H1 (cell line): ENCODE measurements around the gene SLC30A9. TPM values are rescaled to one million over a fixed set of nuclear protein-coding genes. Genes with fewer than 3 reads are reported as not detected.

Source experiments
- CTCF ChIA-PET: fragments of 300-600 bp; sonication (Branson Sonifier 250); formaldehyde crosslinking; loops from one replicate; lab custom pipeline; 2021; ENCODE audit not compliant: partially characterized antibody; lab: Charles Lee
- POLR2A ChIA-PET: fragments of 300-600 bp; sonication (Branson Sonifier 250); formaldehyde crosslinking; loops from one replicate; lab custom pipeline; 2021; ENCODE audit warnings: inconsistent platforms; ENCODE audit not compliant: partially characterized antibody; lab: Charles Lee
- DNase-seq, 2 experiments: peaks; one replicate each; pipeline versions ENCODE4 v3.0.0 to v3.0.0-alpha.2; 2010 to 2022; ENCODE audit warnings: low spot score in 2 of 2, low read depth in 1 of 2, mixed read lengths in 1 of 2
- FAIRE-seq: peaks from 2 replicates; lab custom pipeline; 2011; peaks lifted over from hg19 to GRCh38; lab: Jason Lieb, UNC
- H2AFZ ChIP-seq: 2 replicates; pipeline ENCODE4 v1.8.1; 2012; ENCODE audit warnings: low read length, inconsistent platforms
- H2AK5ac ChIP-seq: 2 replicates; pipeline ENCODE4 v1.6.1; 2013; ENCODE audit warnings: low read depth, low read length
- H2BK120ac ChIP-seq: replicated peaks from 2 replicates; pipeline ENCODE3; 2013; ENCODE audit warnings: low read depth, low read length, inconsistent platforms
- H2BK12ac ChIP-seq: 2 replicates; pipeline ENCODE4 v1.6.1; 2013; ENCODE audit warnings: low read depth, low read length
- H2BK15ac ChIP-seq: 2 replicates; pipeline ENCODE4 v1.6.1; 2013; ENCODE audit warnings: low read length
- H2BK20ac ChIP-seq: 2 replicates; pipeline ENCODE4 v1.6.1; 2013; ENCODE audit warnings: low read length
- H2BK5ac ChIP-seq: 2 replicates; pipeline ENCODE4 v1.6.1; 2013; ENCODE audit warnings: low read depth, low read length
- H3K14ac ChIP-seq: 2 replicates; pipeline ENCODE4 v1.6.1; 2013; ENCODE audit warnings: inconsistent platforms; ENCODE audit not compliant: insufficient read length
- H3K18ac ChIP-seq: 2 replicates; pipeline ENCODE4 v1.6.1; 2013; ENCODE audit warnings: low read length; ENCODE audit errors: extremely low read depth
- H3K23ac ChIP-seq: 2 replicates; pipeline ENCODE4 v1.6.1; 2013; ENCODE audit warnings: inconsistent platforms; ENCODE audit not compliant: insufficient read length
- H3K23me2 ChIP-seq: 2 replicates; pipeline ENCODE4 v1.6.1; 2013; ENCODE audit warnings: low read depth, low read length
- H3K27ac ChIP-seq: 2 replicates; pipeline ENCODE4 v1.6.1; 2011; ENCODE audit warnings: low read depth, low read length, inconsistent platforms
- H3K27me3 ChIP-seq, 4 experiments: replicated peaks in 1 of 4; 1 replicate in 1 of 4; 2 replicates in 3 of 4; pipeline versions ENCODE4 v1.6.1 to v1.8.1; 2011 to 2013; ENCODE audit warnings: low read length in 3 of 4, mild to moderate bottlenecking in 3 of 4, inconsistent platforms in 2 of 4, mixed read lengths in 2 of 4, moderate library complexity in 1 of 4; ENCODE audit not compliant: control insufficient read depth in 3 of 4, insufficient read depth in 3 of 4; ENCODE audit errors: extremely low read depth in 1 of 4
- H3K36me3 ChIP-seq, 4 experiments: 2 replicates each; pipeline versions ENCODE4 v1.6.1 to v1.8.1; 2011 to 2013; ENCODE audit warnings: mild to moderate bottlenecking in 4 of 4, low read length in 3 of 4, moderate library complexity in 2 of 4, control low read depth in 1 of 4, inconsistent platforms in 1 of 4; ENCODE audit not compliant: insufficient read depth in 4 of 4, control insufficient read depth in 2 of 4
- H3K4ac ChIP-seq: replicated peaks from 2 replicates; pipeline ENCODE3; 2013; ENCODE audit warnings: low read length, low read depth, mixed read lengths, inconsistent platforms; ENCODE audit not compliant: insufficient read length
- H3K4me1 ChIP-seq, 4 experiments: replicated peaks in 1 of 4; 1 replicate in 1 of 4; 2 replicates in 3 of 4; pipeline versions ENCODE4 v1.6.1 to v1.8.1; 2011 to 2013; ENCODE audit warnings: low read length in 3 of 4, inconsistent platforms in 2 of 4, mixed read lengths in 1 of 4; ENCODE audit not compliant: insufficient read depth in 4 of 4, control insufficient read depth in 3 of 4
- H3K4me2 ChIP-seq, 2 experiments: 2 replicates each; pipeline versions ENCODE4 v1.6.1 to v1.8.1; 2011 to 2013; ENCODE audit warnings: low read depth in 2 of 2, low read length in 2 of 2, control low read depth in 1 of 2, inconsistent platforms in 1 of 2, mild to moderate bottlenecking in 1 of 2; ENCODE audit not compliant: insufficient read depth in 1 of 2
- H3K4me3 ChIP-seq, 4 experiments: fragments of 200-600, 300-600 bp in 1 of 4; sonication (generic), shearing (Covaris generic), sonication (Bioruptor Twin) in 1 of 4; 2 replicates each; pipeline versions ENCODE4 v1.5.1 to v1.8.1; 2011 to 2016; ENCODE audit warnings: low read length in 4 of 4, low read depth in 3 of 4, control low read depth in 2 of 4, inconsistent platforms in 2 of 4, mild to moderate bottlenecking in 2 of 4, mixed read lengths in 1 of 4, moderate library complexity in 1 of 4; ENCODE audit not compliant: insufficient read depth in 2 of 4; ENCODE audit errors: extremely low read depth in 1 of 4
- H3K56ac ChIP-seq: replicated peaks from 2 replicates; pipeline ENCODE3; 2013; ENCODE audit warnings: low read depth, mild to moderate bottlenecking, mixed read lengths, low read length, inconsistent platforms; ENCODE audit not compliant: insufficient read length
- H3K79me1 ChIP-seq: 2 replicates; pipeline ENCODE4 v1.6.1; 2013; ENCODE audit warnings: low read depth, low read length, control low read depth
- H3K79me2 ChIP-seq, 2 experiments: 2 replicates each; pipeline versions ENCODE4 v1.6.1 to v1.8.1; 2012 to 2013; ENCODE audit warnings: low read length in 2 of 2, mild to moderate bottlenecking in 2 of 2, inconsistent platforms in 1 of 2; ENCODE audit not compliant: insufficient read depth in 2 of 2, control insufficient read depth in 1 of 2
- H3K9ac ChIP-seq, 4 experiments: replicated peaks in 1 of 4; 1 replicate in 1 of 4; 2 replicates in 3 of 4; pipeline versions ENCODE4 v1.6.1 to v1.8.1; 2011 to 2013; ENCODE audit warnings: low read depth in 3 of 4, low read length in 3 of 4, control low read depth in 2 of 4, mild to moderate bottlenecking in 2 of 4, moderate library complexity in 2 of 4, inconsistent platforms in 1 of 4; ENCODE audit errors: extremely low read depth in 1 of 4
- H3K9me3 ChIP-seq, 2 experiments: 2 replicates each; pipeline versions ENCODE4 v1.6.1 to v1.8.1; 2012 to 2013; ENCODE audit warnings: mild to moderate bottlenecking in 2 of 2, moderate library complexity in 2 of 2, control low read depth in 1 of 2, inconsistent platforms in 1 of 2, low read depth in 1 of 2, low read length in 1 of 2, mixed read lengths in 1 of 2; ENCODE audit not compliant: insufficient read depth in 2 of 2
- H4K20me1 ChIP-seq, 2 experiments: replicated peaks in 1 of 2; 2 replicates each; pipeline versions ENCODE3 to v1.8.1; 2011 to 2013; ENCODE audit warnings: inconsistent platforms in 2 of 2, low read length in 2 of 2, mild to moderate bottlenecking in 1 of 2; ENCODE audit not compliant: insufficient read depth in 2 of 2, control insufficient read depth in 1 of 2
- H4K5ac ChIP-seq: 2 replicates; pipeline ENCODE4 v1.6.1; 2013; ENCODE audit warnings: low read length, low read depth, mixed read lengths, inconsistent platforms; ENCODE audit not compliant: insufficient read length
- H4K8ac ChIP-seq: 2 replicates; pipeline ENCODE4 v1.8.0; 2013; ENCODE audit warnings: mild to moderate bottlenecking, moderate library complexity, low read length, inconsistent platforms; ENCODE audit not compliant: insufficient read depth; ENCODE audit errors: extremely low read depth
- H4K91ac ChIP-seq: replicated peaks from 2 replicates; pipeline ENCODE3; 2013; ENCODE audit warnings: low read length, mixed read lengths, inconsistent platforms; ENCODE audit not compliant: insufficient read length
- CHD1 ChIP-seq: IDR thresholded peaks from 2 replicates; pipeline ENCODE4 v1.6.1; 2012; ENCODE audit warnings: low read depth, low read length, improper control_type of control experiment
- CHD2 ChIP-seq: IDR thresholded peaks from 2 replicates; pipeline ENCODE4 v1.6.1; 2012; ENCODE audit warnings: low read length, improper control_type of control experiment
- SRF ChIP-seq: IDR thresholded peaks from 2 replicates; pipeline ENCODE4 v1.6.1; 2011; ENCODE audit warnings: mild to moderate bottlenecking, low read depth, low read length, moderate library complexity
- SUZ12 ChIP-seq: fragments of 200-600 bp; sonication (generic); IDR thresholded peaks from 2 replicates; pipeline ENCODE4 v1.6.1; 2012; ENCODE audit warnings: mild to moderate bottlenecking, inconsistent platforms, low read length, moderate library complexity, mixed read lengths
- TAF1 ChIP-seq: IDR thresholded peaks from 2 replicates; pipeline ENCODE4 v1.6.1; 2011; ENCODE audit warnings: mild to moderate bottlenecking, low read depth, low read length
- polyA plus RNA-seq, 7 experiments: library from polyadenylated mRNA; depleted of rRNA in 3 of 7; stranded (reverse) in 5 of 7; unstranded in 2 of 7; fragments of >200 nt in 5 of 7; fragments of 200-250 nt in 2 of 7; gene quantifications; 1 replicate in 5 of 7; 2 replicates in 1 of 7; 4 replicates in 1 of 7; pipeline versions ENCODE4 v1.2.1 to v1.2.3, GENCODE V29; 2011 to 2013; ENCODE audit warnings: missing spikeins in 2 of 7, mixed read lengths in 2 of 7
- total RNA-seq: library from RNA; stranded (reverse); fragmentation: NEBNext Ultra II Directional; extraction: Animal tissue kit (Norgen Biotek cat#: 25700); gene quantifications from 2 replicates; pipeline ENCODE4 v1.2.1, GENCODE V29; 2021

SLC30A9 gene
- total and polyA plus RNA-seq, 2 of the 8 experiments (the other 6 are each of a cell fraction or from before 2014, with no cell fraction given): 41.2 to 67.2 TPM

DNA sequence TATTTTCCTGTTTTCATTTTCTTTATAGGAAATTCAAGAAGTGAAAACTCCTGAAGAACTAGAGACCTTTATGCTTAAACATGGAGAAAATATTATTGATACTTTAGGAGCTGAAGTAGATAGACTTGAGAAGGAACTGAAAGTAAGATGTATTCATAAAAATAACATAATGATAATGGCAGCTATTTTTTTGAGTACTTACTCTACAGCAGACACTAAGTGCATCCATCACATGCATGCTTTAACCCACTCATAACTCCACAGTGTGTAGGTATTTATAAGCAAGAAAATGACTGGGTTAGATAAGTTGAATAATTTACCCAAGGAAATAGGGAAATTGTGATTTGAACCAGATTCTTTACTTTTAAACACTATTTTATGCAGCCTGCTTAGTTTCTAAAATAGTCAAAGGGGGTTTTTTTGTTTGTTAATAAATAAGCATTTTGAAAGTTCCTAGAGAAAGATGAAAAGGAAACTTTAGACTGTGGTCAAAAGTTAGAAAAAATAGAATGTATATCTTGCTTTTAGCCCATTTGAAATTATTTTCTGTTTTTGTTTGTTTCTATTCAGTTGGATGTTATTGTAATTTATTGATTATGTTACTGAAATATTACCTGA lies 88.0 kb downstream of the SLC30A9 start:
- Histone ChIP-seq H4K8ac (no peak overlapping the region), H3K9ac (no peak overlapping the region), H2AFZ (no peak overlapping the region), H2BK120ac (no peak overlapping the region), H2BK15ac (no peak overlapping the region), H2BK12ac (no peak overlapping the region), H3K56ac (no peak overlapping the region), H4K5ac (no peak overlapping the region), H3K27me3 (no peaks in the 10 kb centered on the region), H3K18ac (no peak overlapping the region), H3K79me1 (no peaks in the 10 kb centered on the region), H3K4ac (no peak overlapping the region), H3K4me1 (no peaks in the 10 kb centered on the region), H3K79me2 (no peaks in the 10 kb centered on the region), H3K36me3 (peaks cover 0 to 6% (median 2%) of the 10 kb centered on the region in 4 experiments; a peak in 1 of 8 replicates), H4K91ac (no peak overlapping the region), H3K14ac (no peak overlapping the region), H3K9me3 (no peaks in the 10 kb centered on the region), H4K20me1 (no peaks in the 10 kb centered on the region), H3K23ac (no peak overlapping the region), H3K4me3 (no peak overlapping the region), H3K27ac (no peak overlapping the region), H3K4me2 (no peak overlapping the region), H2BK5ac (no peak overlapping the region), H2BK20ac (no peak overlapping the region), H3K23me2 (no peaks in the 10 kb centered on the region), H2AK5ac (no peak overlapping the region)
- FAIRE-seq: no peak
- ChIA-PET CTCF (interaction anchor here (0.7 kb wide), 2 partner anchors 54 to 441 kb away, joined by 3 read pairs; no protein-coding TSS in a partner anchor), POLR2A (no interaction called here)
- no peak for DNase-seq
- TF ChIP-seq CHD1 (no peak), SRF (no peak), CHD2 (no peak), SUZ12 (no peak), TAF1 (no peak)
